ENCODE data around the gene CLEC18A. TPM values are rescaled to one million over a fixed set of nuclear protein-coding genes. Genes with fewer than 3 reads are reported as not detected.

CLEC18A gene
- total RNA-seq, 2 experiments from 2014 or later = 1.6 to 2.0 TPM

DNA sequence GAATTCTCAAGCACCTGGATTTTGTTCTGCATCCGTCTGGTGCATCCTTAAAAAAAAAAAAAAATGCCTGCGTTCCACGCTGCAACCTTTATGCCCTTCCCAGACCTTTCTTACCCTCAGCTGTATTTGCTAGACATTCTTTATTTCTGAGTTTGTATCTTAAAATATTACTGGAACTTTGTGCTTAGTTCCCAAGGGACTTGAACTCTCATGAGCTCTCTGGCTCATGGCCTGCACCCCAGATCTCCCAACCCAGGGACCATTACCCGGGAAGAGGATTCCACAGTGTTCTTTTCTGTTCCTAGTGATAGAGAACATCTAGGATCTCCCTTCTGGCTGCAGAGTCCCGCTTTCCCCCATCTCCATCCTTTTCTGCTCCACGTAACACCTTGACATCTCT is 28.9 kb upstream of the CLEC18A start:
- Mint-ChIP-seq H3K4me3 (no peak overlapping the region), H3K27ac (no peak overlapping the region), H3K9me3 (no peaks in the 10 kb centered on the region), H3K36me3 (ENCODE audit: low read depth) (peaks cover 17% of the 10 kb centered on the region), H3K4me1 (no peaks in the 10 kb centered on the region), H3K27me3 (no peaks in the 10 kb centered on the region)
- no peak for DNase-seq
- CTCF ChIA-PET = no interaction called here
- POLR2A ChIA-PET = no interaction called here

DNA sequence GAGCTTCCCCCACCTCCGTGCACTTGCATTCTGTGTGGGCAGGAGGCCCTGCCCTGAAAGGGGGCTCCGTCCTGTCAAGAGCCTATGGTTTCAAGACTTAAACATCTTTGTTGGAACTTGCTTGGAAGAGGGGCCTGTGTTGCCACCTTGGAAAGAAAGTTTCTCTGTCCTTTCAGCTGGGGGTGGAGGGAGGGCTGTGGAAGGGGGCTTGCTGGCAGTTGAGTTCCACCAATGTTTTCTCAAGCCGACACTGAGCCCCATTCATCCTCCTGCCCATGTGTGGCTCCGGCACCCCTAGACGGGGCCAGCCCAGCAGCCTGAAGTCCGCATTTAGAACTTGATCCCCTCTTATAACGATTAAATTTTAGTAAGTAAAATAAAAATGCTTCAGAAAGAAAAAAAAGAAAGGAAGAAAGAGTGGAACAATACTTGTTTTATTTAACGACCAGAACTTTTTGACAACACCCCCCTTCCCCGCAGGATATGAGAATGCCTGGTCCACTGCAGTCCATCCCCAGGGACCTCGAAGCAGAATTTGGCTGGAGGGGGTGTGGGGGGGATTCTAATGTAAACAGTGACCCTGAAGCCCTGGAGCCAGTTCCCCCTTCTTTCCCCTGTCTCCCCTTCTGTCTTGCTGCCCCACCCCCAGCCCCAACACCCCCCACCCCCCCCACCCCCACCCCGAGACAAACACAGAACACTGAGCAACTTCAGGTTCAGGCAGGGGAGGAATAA is 26.9 kb upstream of the CLEC18A start:
- POLR2A ChIA-PET = no interaction called here
- CTCF ChIA-PET = no interaction called here
- no peaks in the 10 kb centered on the region for H3K4me1 Mint-ChIP-seq
- no peaks in the 10 kb centered on the region for H3K27me3 Mint-ChIP-seq
- H3K36me3 Mint-ChIP-seq (ENCODE audit: low read depth) = peaks cover 5% of the 10 kb centered on the region
- no peak for DNase-seq
- no peak overlapping the region for H3K27ac Mint-ChIP-seq
- no peaks in the 10 kb centered on the region for H3K9me3 Mint-ChIP-seq
- H3K4me3 Mint-ChIP-seq = no peak overlapping the region

DNA sequence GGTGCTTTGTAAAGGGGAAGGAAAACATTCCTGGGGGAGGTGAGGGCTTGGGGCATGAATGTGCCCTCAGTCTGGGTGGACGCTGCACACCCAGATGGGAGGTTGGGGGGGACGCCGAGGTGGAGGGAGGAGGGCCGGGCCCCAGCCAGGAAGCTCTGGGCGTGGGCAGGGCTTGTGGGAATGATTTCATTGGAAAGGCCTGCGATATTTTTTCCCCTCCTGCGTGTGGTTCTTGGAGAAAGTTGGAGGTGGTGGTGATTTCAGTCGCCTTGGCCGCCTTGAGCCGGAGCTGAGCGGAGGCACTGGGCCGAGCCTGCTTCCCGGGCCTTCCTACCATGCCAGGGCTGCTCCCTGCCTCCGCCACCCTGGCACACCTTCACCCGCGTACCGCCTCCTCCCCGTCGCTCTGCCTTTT is 26.4 kb upstream of the CLEC18A start:
- ChIA-PET CTCF (no interaction called here), POLR2A (no interaction called here)
- no peak for DNase-seq
- peaks cover 5% of the 10 kb centered on the region for H3K36me3 Mint-ChIP-seq (ENCODE audit: low read depth)
- no peaks in the 10 kb centered on the region for H3K27me3 Mint-ChIP-seq
- no peaks in the 10 kb centered on the region for H3K4me1 Mint-ChIP-seq
- no peaks in the 10 kb centered on the region for H3K9me3 Mint-ChIP-seq
- H3K4me3 Mint-ChIP-seq = no peak overlapping the region
- no peak overlapping the region for H3K27ac Mint-ChIP-seq

DNA sequence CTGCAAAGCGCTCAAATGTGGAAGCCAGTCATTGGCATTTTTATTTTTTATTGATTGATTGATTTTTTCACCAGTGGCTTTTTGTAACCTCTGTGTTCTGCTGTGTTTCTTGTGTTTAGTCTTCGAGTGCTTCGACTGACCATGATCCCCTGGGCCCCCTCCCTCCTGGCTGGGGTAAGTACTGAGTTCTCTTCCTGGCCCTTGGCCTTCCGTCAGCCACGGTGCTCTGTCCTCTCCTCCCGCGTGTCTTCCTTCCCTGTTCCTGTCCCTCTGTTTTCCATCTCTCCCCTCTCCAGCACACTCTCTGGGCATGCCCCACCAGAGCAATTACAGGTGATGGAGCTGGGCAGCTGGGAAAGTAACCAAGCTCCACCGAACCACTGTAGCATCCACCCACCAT is 25.8 kb upstream of the CLEC18A start:
- Mint-ChIP-seq H3K27me3 (no peaks in the 10 kb centered on the region), H3K4me1 (no peaks in the 10 kb centered on the region), H3K9me3 (no peaks in the 10 kb centered on the region), H3K4me3 (no peak overlapping the region), H3K36me3 (ENCODE audit: low read depth) (peaks cover 9% of the 10 kb centered on the region), H3K27ac (no peak overlapping the region)
- ChIA-PET POLR2A (no interaction called here), CTCF (no interaction called here)
- no peak for DNase-seq

DNA sequence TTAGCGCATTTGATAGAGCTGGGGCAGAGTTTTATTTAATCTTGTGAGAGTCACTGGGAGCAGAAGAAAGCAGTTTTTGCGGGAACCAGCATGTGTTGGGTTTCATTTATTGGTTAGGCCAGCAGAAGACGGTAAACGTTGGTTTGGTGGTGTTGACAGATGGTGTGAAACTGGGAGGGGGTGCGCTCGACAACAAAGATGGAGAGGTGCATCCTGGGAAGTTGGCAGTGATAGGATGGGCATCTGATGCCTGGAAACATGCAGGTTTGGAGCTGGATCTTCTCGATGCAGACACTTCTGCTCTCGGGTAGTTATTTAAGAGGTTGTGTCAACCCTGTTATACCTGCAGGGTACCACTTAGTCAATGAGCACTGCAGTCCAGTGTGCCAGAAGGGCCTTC is 24.9 kb upstream of the CLEC18A start:
- CTCF ChIA-PET = interaction anchor here (0.8 to 1.0 kb wide), 2 partner anchors 82 to 129 kb away, joined by 3 read pairs; no protein-coding TSS in a partner anchor
- Mint-ChIP-seq H3K4me1 (no peaks in the 10 kb centered on the region), H3K27ac (no peak overlapping the region), H3K36me3 (ENCODE audit: low read depth) (peaks cover 8% of the 10 kb centered on the region), H3K4me3 (no peak overlapping the region), H3K27me3 (no peaks in the 10 kb centered on the region), H3K9me3 (no peaks in the 10 kb centered on the region)
- no peak for DNase-seq
- POLR2A ChIA-PET = no interaction called here

DNA sequence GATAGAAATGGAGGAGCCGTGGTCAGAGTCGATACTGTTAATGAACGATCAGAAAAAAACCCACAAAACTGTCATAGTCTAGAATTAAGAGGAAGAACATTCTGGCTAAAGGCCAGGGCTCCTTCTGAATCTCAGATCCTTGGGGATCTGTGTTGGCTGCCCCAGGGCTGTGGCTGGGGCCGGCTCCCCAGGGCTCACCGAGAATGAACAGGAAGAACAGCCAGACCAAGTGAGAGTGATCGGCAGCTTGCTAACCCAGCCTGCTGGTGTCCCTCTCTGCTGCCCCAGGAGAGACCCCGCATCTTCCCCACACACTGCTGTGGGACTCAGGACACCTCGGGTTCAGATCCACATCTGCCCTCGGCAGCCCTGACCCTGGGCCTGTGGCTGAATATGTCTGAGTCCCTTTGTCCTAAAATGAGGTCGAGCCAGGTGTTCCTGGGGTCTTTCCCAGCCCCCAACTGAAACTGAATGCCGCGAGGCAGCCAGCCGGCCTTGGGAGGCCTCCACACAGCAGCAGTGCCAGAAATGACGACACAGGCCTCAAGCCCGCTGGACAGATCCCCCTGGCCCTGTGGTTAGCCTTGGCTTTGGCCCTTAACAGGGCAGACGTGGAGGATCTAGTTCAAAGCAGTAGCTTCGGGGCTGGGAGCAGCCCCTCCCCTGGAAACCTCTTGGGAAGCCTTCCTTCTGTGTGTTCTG is 23.9 kb upstream of the CLEC18A start:
- DNase-seq = no peak
- Mint-ChIP-seq H3K4me3 (no peak overlapping the region), H3K27ac (no peak overlapping the region), H3K27me3 (no peaks in the 10 kb centered on the region), H3K4me1 (no peaks in the 10 kb centered on the region), H3K36me3 (ENCODE audit: low read depth) (peaks cover 7% of the 10 kb centered on the region), H3K9me3 (no peaks in the 10 kb centered on the region)
- POLR2A ChIA-PET = no interaction called here
- CTCF ChIA-PET = interaction anchor here (1.0 kb wide), 1 partner anchor 130 kb away, joined by 3 read pairs; no protein-coding TSS in a partner anchor

DNA sequence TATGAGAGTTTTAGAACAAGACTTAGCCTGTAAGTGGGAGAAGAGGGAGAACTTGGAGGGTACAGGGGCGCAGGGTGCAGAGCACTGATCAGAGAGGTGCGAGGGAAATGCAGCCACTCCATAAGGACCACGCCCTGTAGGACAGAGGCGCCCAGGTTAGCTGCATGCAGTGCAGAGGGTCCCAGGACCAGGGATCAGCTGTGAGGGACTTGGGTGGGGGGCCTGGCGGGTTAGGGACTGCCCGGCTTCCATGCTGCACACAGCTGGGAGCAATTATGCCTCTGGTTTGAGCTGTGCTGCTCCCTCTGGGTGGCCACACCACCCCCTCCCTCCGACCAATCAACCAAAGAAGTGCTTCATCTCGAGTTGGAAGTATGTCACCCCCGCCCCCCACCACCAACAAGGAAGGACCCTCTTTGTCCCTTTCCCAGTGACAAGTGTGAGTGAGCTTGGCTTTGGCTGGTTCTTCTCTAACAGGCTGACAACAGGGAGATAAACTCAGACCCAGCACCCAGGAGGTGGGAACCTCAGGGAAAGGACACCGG is 22.2 kb upstream of the CLEC18A start:
- H3K9me3 Mint-ChIP-seq = no peaks in the 10 kb centered on the region
- no peak overlapping the region for H3K4me3 Mint-ChIP-seq
- H3K27me3 Mint-ChIP-seq = no peaks in the 10 kb centered on the region
- H3K4me1 Mint-ChIP-seq = no peaks in the 10 kb centered on the region
- ChIA-PET POLR2A (no interaction called here), CTCF (interaction anchor here (2.1 to 3.3 kb wide), 2 partner anchors 16 to 133 kb away, joined by 11 to 30 read pairs; no protein-coding TSS in a partner anchor)
- DNase-seq = no peak
- no peak overlapping the region for H3K27ac Mint-ChIP-seq
- H3K36me3 Mint-ChIP-seq (ENCODE audit: low read depth) = peaks cover 14% of the 10 kb centered on the region

DNA sequence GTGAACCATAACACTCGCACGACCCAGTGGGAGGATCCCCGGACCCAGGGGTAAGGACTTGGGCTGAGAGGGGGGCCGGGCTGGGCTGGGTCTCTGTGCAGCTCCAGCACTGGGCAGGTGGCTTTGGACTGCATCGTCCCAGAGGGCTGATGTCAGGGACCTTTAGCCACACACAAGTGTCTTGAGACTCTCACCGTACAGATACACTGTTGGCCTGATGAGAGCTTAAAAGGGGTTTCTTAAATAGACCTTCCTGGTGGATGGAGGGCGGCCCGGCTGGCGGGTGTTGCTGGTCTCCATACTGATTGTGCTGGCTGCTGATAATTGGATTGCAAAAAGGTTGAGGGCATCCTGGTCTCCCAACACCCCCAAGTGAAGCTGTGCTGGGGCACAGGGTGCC is 21.7 kb upstream of the CLEC18A start:
- Mint-ChIP-seq H3K9me3 (no peaks in the 10 kb centered on the region), H3K4me1 (no peaks in the 10 kb centered on the region), H3K36me3 (ENCODE audit: low read depth) (peaks cover 17% of the 10 kb centered on the region), H3K27ac (no peak overlapping the region), H3K4me3 (no peak overlapping the region), H3K27me3 (no peaks in the 10 kb centered on the region)
- CTCF ChIA-PET = interaction anchor here (1.5 to 3.3 kb wide), 5 partner anchors 10 to 203 kb away, joined by 4 to 30 read pairs (median 11); partner anchors contain the start of gene NQO1
- no peak for DNase-seq
- POLR2A ChIA-PET = no interaction called here

DNA sequence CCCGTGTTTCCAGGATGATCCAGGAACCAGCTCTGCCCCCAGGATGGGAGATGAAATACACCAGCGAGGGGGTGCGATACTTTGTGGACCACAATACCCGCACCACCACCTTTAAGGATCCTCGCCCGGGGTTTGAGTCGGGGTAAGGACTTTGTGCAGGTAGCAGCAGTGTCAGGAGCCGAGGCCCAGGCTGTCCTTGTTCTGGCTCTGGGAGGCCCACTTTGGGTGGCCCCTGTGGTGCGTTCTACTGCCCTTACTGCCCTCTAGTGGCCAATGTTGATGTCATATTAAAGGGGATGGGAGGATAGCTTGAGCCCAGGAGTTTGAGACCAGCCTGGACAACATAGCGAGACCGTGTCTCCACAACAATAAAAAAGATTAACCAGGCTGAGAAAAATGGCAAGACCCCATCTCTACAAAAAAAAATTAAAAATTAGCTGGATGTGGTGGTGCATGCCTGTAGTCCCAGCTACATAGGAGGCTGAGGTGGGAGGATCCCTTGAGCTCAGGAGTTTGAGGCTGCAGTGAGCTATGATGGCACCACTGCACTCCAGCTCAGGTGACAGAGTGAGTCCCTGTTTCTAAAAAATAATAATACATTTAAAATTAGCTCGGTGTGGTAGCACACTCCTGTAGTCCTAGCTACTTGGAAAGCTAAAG is 20.9 kb upstream of the CLEC18A start:
- H3K9me3 Mint-ChIP-seq = no peaks in the 10 kb centered on the region
- H3K4me3 Mint-ChIP-seq = no peak overlapping the region
- ChIA-PET POLR2A (no interaction called here), CTCF (interaction anchor here (0.6 to 3.3 kb wide), 24 partner anchors 9 to 534 kb away, joined by 3 to 30 read pairs (median 4); partner anchors contain the start of genes NOB1 and NQO1)
- no peaks in the 10 kb centered on the region for H3K4me1 Mint-ChIP-seq
- H3K27ac Mint-ChIP-seq = no peak overlapping the region
- peaks cover 17% of the 10 kb centered on the region for H3K36me3 Mint-ChIP-seq (ENCODE audit: low read depth)
- H3K27me3 Mint-ChIP-seq = no peaks in the 10 kb centered on the region
- DNase-seq = peak; percentile 41

DNA sequence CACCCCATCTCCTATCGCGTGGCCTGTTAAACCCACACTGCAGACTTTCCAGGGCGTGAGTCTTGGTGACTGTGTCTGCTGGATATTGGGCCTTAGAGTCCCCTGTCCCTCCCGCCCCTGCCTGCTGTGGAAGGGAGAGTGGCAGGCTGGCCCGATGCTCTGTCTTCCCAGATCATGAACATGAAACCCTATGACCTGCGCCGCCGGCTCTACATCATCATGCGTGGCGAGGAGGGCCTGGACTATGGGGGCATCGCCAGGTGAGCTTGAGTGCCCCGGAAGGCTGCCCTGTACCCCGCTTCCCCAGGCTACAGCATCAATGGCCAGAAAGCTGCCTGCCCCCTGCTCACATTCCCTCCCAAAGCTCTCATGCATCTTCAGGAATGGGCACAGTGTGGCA is 19.5 kb upstream of the CLEC18A start:
- no peaks in the 10 kb centered on the region for H3K9me3 Mint-ChIP-seq
- H3K4me1 Mint-ChIP-seq = no peaks in the 10 kb centered on the region
- H3K27ac Mint-ChIP-seq = no peak overlapping the region
- no peak overlapping the region for H3K4me3 Mint-ChIP-seq
- DNase-seq = no peak
- ChIA-PET POLR2A (no interaction called here), CTCF (interaction anchor here (3.3 kb wide), 1 partner anchor 136 kb away, joined by 30 read pairs; no protein-coding TSS in a partner anchor)
- no peaks in the 10 kb centered on the region for H3K27me3 Mint-ChIP-seq
- peaks cover 24% of the 10 kb centered on the region for H3K36me3 Mint-ChIP-seq (ENCODE audit: low read depth)

DNA sequence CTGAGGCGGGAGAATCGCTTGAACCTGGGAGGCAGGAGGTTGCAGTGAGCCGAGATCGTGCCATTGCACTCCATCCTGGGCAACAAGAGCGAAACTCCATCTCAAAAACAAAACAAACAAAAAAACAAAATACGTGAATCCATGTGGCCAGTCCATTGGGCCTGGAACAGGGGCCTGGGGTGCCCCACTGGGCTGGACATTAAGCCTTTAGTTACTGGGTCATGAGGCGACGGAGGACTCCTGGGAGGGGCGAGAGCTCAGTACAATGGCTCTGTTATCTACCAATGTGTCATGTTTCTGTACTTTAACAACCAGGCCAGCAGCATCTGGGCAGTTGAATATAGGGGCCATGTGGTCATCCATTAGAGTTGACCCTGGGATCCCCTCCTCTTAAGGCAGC is 18.9 kb upstream of the CLEC18A start:
- peaks cover 28% of the 10 kb centered on the region for H3K36me3 Mint-ChIP-seq (ENCODE audit: low read depth)
- DNase-seq = no peak
- ChIA-PET POLR2A (no interaction called here), CTCF (no interaction called here)
- no peak overlapping the region for H3K27ac Mint-ChIP-seq
- no peak overlapping the region for H3K4me3 Mint-ChIP-seq
- H3K9me3 Mint-ChIP-seq = no peaks in the 10 kb centered on the region
- H3K4me1 Mint-ChIP-seq = no peaks in the 10 kb centered on the region
- H3K27me3 Mint-ChIP-seq = no peaks in the 10 kb centered on the region

DNA sequence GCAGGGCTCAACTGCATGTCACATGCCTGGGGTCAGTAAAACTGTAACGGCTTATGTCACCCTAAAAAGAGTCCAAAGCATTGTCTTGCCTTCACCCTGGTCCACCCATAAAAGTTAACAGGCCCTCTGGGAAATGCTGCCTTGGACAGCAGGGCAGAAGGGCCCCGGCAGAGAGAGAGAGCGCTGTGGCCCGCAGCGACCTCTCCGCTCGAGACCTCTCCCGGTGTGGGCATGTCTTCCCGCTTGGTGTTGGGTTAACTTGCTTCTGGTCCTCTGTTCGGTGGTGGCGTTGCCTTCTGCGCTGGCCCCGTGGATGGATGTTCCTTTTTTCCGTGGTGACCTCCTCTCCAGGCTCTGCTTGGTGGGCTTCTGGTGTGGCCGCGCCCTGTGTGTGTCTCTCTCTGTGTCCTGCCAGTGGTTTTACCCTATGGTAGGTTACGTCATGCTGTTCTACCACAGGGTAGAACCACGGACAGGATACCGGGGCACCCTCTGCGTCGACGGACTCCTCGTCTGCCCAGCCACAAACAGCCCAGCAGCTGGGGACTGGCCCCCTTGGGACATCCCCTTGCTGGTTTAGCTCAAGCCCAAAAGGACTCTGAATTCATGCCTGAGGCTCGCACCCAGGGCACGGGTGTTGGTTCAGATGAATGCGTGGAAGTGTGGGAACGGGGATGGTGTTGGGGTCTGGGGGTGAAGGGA is 18.3 kb upstream of the CLEC18A start:
- Mint-ChIP-seq H3K36me3 (ENCODE audit: low read depth) (peaks cover 31% of the 10 kb centered on the region), H3K27ac (no peak overlapping the region), H3K27me3 (no peaks in the 10 kb centered on the region), H3K4me3 (no peak overlapping the region), H3K9me3 (no peaks in the 10 kb centered on the region), H3K4me1 (no peaks in the 10 kb centered on the region)
- no peak for DNase-seq
- ChIA-PET CTCF (no interaction called here), POLR2A (no interaction called here)

DNA sequence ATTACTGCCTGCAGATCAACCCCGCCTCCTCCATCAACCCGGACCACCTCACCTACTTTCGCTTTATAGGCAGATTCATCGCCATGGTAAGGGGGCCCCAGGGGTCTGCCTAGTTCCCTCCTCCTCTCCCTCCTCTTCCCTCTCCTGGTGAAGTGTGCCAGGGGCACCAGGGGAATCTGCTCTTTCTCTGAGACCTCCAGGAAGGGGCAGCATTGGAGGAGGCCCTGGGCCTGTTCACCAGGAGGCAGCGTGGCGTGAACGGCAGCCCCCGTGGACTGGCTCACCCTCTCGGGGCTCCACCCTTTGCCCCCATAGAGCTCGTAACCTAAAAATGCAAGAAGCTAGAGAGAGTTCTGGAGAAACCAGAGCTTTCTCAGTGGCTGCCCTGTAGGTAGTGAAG is 17.1 kb upstream of the CLEC18A start:
- H3K9me3 Mint-ChIP-seq = no peaks in the 10 kb centered on the region
- DNase-seq = no peak
- no peak overlapping the region for H3K27ac Mint-ChIP-seq
- H3K36me3 Mint-ChIP-seq (ENCODE audit: low read depth) = peaks cover 31% of the 10 kb centered on the region
- no peaks in the 10 kb centered on the region for H3K4me1 Mint-ChIP-seq
- POLR2A ChIA-PET = no interaction called here
- H3K27me3 Mint-ChIP-seq = no peaks in the 10 kb centered on the region
- no peak overlapping the region for H3K4me3 Mint-ChIP-seq
- CTCF ChIA-PET = no interaction called here

Data from activated CD4-positive, alpha-beta memory T cell treated with anti-CD3 and anti-CD28 coated beads, Interleukin-2, amount 10 ng/mL, durations not matched to agents 7 days and 5 days (primary cell).